DOHH2 (cell line): Measurements from ENCODE around the gene FIBCD1.

Experiments used
- H3F3A ChIP-seq: fragments of 200-600 bp; sonication (generic), shearing (Covaris generic); 2 replicates; pipeline ENCODE4 v1.6.0; 2016; ENCODE audit warnings: antibody characterized with exemption, mild to moderate bottlenecking; ENCODE audit not compliant: control insufficient read depth, insufficient read depth
- H3K27ac ChIP-seq: fragments of 200-600 bp; sonication (generic); 2 replicates; pipeline ENCODE4 v1.5.1; 2014; ENCODE audit warnings: low read depth, mild to moderate bottlenecking, low read length, moderate library complexity
- H3K27me3 ChIP-seq: fragments of 200-600 bp; sonication (generic); 2 replicates; pipeline ENCODE4 v1.6.1; 2014; ENCODE audit warnings: mild to moderate bottlenecking, low read length, mixed read lengths; ENCODE audit not compliant: control insufficient read depth
- H3K36me3 ChIP-seq: fragments of 200-600 bp; sonication (generic); 2 replicates; pipeline ENCODE4 v1.6.1; 2014; ENCODE audit warnings: mild to moderate bottlenecking, low read length, moderate library complexity, mixed read lengths; ENCODE audit not compliant: control insufficient read depth
- H3K4me1 ChIP-seq: fragments of 200-600 bp; sonication (generic); 2 replicates; pipeline ENCODE4 v1.6.1; 2014; ENCODE audit warnings: mild to moderate bottlenecking, low read length, mixed read lengths; ENCODE audit not compliant: control insufficient read depth
- H3K4me2 ChIP-seq: fragments of 200-600 bp; sonication (generic); 2 replicates; pipeline ENCODE4 v1.6.0; 2014; ENCODE audit warnings: mild to moderate bottlenecking, low read length, moderate library complexity
- H3K4me3 ChIP-seq: fragments of 200-600 bp; sonication (generic); 2 replicates; pipeline ENCODE4 v1.5.1; 2014; ENCODE audit warnings: mild to moderate bottlenecking, low read length, mixed read lengths
- H3K79me2 ChIP-seq: fragments of 200-600 bp; sonication (generic); 2 replicates; pipeline ENCODE4 v1.6.1; 2014; ENCODE audit warnings: mild to moderate bottlenecking, low read length, mixed read lengths; ENCODE audit not compliant: control insufficient read depth
- H3K9me2 ChIP-seq: fragments of 200-600 bp; sonication (generic); replicated peaks from 2 replicates; pipeline ENCODE4 v1.6.1; 2014; ENCODE audit warnings: mild to moderate bottlenecking, low read length, mixed read lengths; ENCODE audit not compliant: control insufficient read depth
- H3K9me3 ChIP-seq: fragments of 200-600 bp; sonication (generic); 2 replicates; pipeline ENCODE4 v1.6.1; 2014; ENCODE audit warnings: antibody characterized with exemption, low read length, mixed read lengths; ENCODE audit not compliant: control insufficient read depth, insufficient read depth
- H4K20me1 ChIP-seq: fragments of 200-600 bp; sonication (generic); 2 replicates; pipeline ENCODE4 v1.6.0; 2014; ENCODE audit warnings: low read depth, mild to moderate bottlenecking, antibody characterized with exemption, low read length, moderate library complexity; ENCODE audit not compliant: control insufficient read depth, insufficient read depth
- CTCF ChIP-seq: fragments of 200-600 bp; sonication (generic); IDR thresholded peaks from one replicate; pipeline ENCODE4 v1.5.1; 2014; ENCODE audit warnings: antibody characterized with exemption, mild to moderate bottlenecking, low read depth, low read length; ENCODE audit not compliant: poor library complexity, severe bottlenecking
- EZH2phosphoT487 ChIP-seq: fragments of 200-600 bp; sonication (generic); IDR thresholded peaks from 2 replicates; pipeline ENCODE4 v1.6.1; 2017; ENCODE audit warnings: borderline replicate concordance, mild to moderate bottlenecking, antibody characterized with exemption, low read length, moderate library complexity, mixed read lengths

FIBCD1 gene

GRCh38 chr9:130985029-130985428 is 46.0 kb upstream of the FIBCD1 start:
- Histone ChIP-seq H3K79me2 (no peaks in the 10 kb centered on the region), H3K4me1 (no peaks in the 10 kb centered on the region), H3K9me2 (no peaks in the 10 kb centered on the region), H3K4me3 (no peak overlapping the region), H3K36me3 (no peaks in the 10 kb centered on the region), H4K20me1 (no peaks in the 10 kb centered on the region), H3K27ac (no peak overlapping the region), H3K4me2 (no peak overlapping the region), H3F3A (no peaks in the 10 kb centered on the region), H3K9me3 (no peaks in the 10 kb centered on the region), H3K27me3 (no peaks in the 10 kb centered on the region)
- no peak for TF ChIP-seq EZH2phosphoT487
- TF ChIP-seq CTCF = no peak

GRCh38 chr9:130984521-130984920 is 45.5 kb upstream of the FIBCD1 start:
- Histone ChIP-seq H3K27me3 (no peaks in the 10 kb centered on the region), H3K9me3 (no peaks in the 10 kb centered on the region), H4K20me1 (no peaks in the 10 kb centered on the region), H3K4me2 (no peak overlapping the region), H3K4me3 (no peak overlapping the region), H3K9me2 (no peaks in the 10 kb centered on the region), H3K36me3 (no peaks in the 10 kb centered on the region), H3K27ac (no peak overlapping the region), H3K4me1 (no peaks in the 10 kb centered on the region), H3K79me2 (no peaks in the 10 kb centered on the region), H3F3A (no peaks in the 10 kb centered on the region)
- TF ChIP-seq EZH2phosphoT487 (no peak), CTCF (no peak)

GRCh38 chr9:130983970-130984369 is 44.9 kb upstream of the FIBCD1 start:
- Histone ChIP-seq H3K27me3 (no peaks in the 10 kb centered on the region), H3K4me3 (no peak overlapping the region), H4K20me1 (no peaks in the 10 kb centered on the region), H3F3A (no peaks in the 10 kb centered on the region), H3K79me2 (no peaks in the 10 kb centered on the region), H3K9me3 (no peaks in the 10 kb centered on the region), H3K9me2 (no peaks in the 10 kb centered on the region), H3K4me1 (no peaks in the 10 kb centered on the region), H3K4me2 (no peak overlapping the region), H3K27ac (no peak overlapping the region), H3K36me3 (no peaks in the 10 kb centered on the region)
- no peak for TF ChIP-seq CTCF
- TF ChIP-seq EZH2phosphoT487 = no peak

- Histone ChIP-seq H3K4me1 (no peaks in the 10 kb centered on the region), H3K27ac (no peak overlapping the region), H3K9me2 (no peaks in the 10 kb centered on the region), H3K27me3 (no peaks in the 10 kb centered on the region), H4K20me1 (no peaks in the 10 kb centered on the region), H3K79me2 (no peaks in the 10 kb centered on the region), H3F3A (no peaks in the 10 kb centered on the region), H3K36me3 (no peaks in the 10 kb centered on the region), H3K4me3 (no peak overlapping the region), H3K9me3 (no peaks in the 10 kb centered on the region), H3K4me2 (no peak overlapping the region)
- no peak for TF ChIP-seq EZH2phosphoT487
- no peak for TF ChIP-seq CTCF
Observed at GRCh38 chr9:130983359-130983670, 44.3 kb upstream of the FIBCD1 start.
